IMR-90 (cell line): ENCODE measurements around the gene MED26.

Experiments
- CEBPB ChIP-seq: IDR thresholded peaks from 2 replicates; pipeline ENCODE4 v1.6.1; 2012; ENCODE audit warnings: low read depth, low read length, improper control_type of control experiment
- CHD1 ChIP-seq: IDR thresholded peaks from 2 replicates; pipeline ENCODE4 v1.6.1; 2012; ENCODE audit warnings: low read depth, low read length, improper control_type of control experiment
- CTCF ChIP-seq: conservative IDR thresholded peaks from 2 replicates; pipeline ENCODE4 v1.5.1; 2012; ENCODE audit warnings: mild to moderate bottlenecking, low read depth, low read length, improper control_type of control experiment
- FOS ChIP-seq: fragments of 150-350 bp; IDR thresholded peaks from 2 replicates; pipeline ENCODE4 v1.6.1; 2016; ENCODE audit warnings: low read depth, low read length
- MAFK ChIP-seq: IDR thresholded peaks from 2 replicates; pipeline ENCODE4 v1.6.1; 2012; ENCODE audit warnings: low read depth, low read length, improper control_type of control experiment
- MAZ ChIP-seq: IDR thresholded peaks from 2 replicates; pipeline ENCODE4 v1.6.1; 2012; ENCODE audit warnings: low read depth, mild to moderate bottlenecking, low read length, improper control_type of control experiment, moderate library complexity, borderline replicate concordance
- MXI1 ChIP-seq: IDR thresholded peaks from 2 replicates; pipeline ENCODE4 v1.6.1; 2012; ENCODE audit warnings: low read depth, mild to moderate bottlenecking, low read length, moderate library complexity, borderline replicate concordance
- POLR2A ChIP-seq: IDR thresholded peaks from 2 replicates; pipeline ENCODE4 v1.6.1; 2012; ENCODE audit warnings: mild to moderate bottlenecking, low read depth, low read length
- RAD21 ChIP-seq: IDR thresholded peaks from 2 replicates; pipeline ENCODE4 v1.6.1; 2012; ENCODE audit warnings: low read length, improper control_type of control experiment
- RCOR1 ChIP-seq: IDR thresholded peaks from 2 replicates; pipeline ENCODE4 v1.6.1; 2012; ENCODE audit warnings: mild to moderate bottlenecking, low read length, improper control_type of control experiment; ENCODE audit not compliant: insufficient replicate concordance
- RFX5 ChIP-seq: IDR thresholded peaks from 2 replicates; pipeline ENCODE4 v1.8.0; 2012; ENCODE audit warnings: low read depth, mild to moderate bottlenecking, low read length, moderate library complexity
- SMC3 ChIP-seq: fragments of 150-350 bp; IDR thresholded peaks from 2 replicates; pipeline ENCODE4 v1.6.1; 2016; ENCODE audit warnings: low read depth, mild to moderate bottlenecking, antibody characterized with exemption, low read length, moderate library complexity
- TF ChIP-seq, protein P1 (sequence below): fragments of 150-350 bp; IDR thresholded peaks from 2 replicates; pipeline ENCODE4 v1.6.1; 2017; ENCODE audit warnings: mild to moderate bottlenecking, antibody characterized with exemption, low read length, low read depth
- TF ChIP-seq, protein P2 (sequence below): fragments of 150-350 bp; IDR thresholded peaks from 2 replicates; pipeline ENCODE4 v1.6.1; 2016; ENCODE audit warnings: low read depth, mild to moderate bottlenecking, low read length, moderate library complexity, borderline replicate concordance

DNA sequence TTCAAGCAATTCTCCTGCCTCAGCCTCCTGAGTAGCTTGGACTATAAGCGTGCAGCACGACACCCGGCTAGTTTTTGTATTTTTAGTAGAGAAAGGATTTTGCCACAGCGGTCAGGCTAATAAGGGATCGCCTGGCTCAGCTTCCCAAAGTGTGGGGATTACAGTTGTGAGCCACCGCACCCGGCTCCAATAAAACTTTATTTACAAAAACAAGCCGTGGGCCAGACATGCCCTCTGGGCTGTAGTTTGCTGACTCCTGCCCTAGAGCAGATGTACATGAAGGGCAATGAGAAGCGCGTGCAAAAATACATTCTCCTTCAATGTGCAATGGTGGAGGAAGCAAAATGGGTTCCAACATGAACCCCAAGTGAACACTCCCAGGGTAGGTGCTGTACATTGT, 13.7 kb upstream of the MED26 start:
- TF ChIP-seq CTCF (no peak), RCOR1 (no peak), POLR2A (no peak), CEBPB (no peak), CHD1 (no peak), FOS (no peak), MAZ (no peak), RFX5 (no peak), MXI1 (no peak), SMC3 (no peak), RAD21 (no peak), MAFK (no peak)
- TF ChIP-seq, protein P1, sequence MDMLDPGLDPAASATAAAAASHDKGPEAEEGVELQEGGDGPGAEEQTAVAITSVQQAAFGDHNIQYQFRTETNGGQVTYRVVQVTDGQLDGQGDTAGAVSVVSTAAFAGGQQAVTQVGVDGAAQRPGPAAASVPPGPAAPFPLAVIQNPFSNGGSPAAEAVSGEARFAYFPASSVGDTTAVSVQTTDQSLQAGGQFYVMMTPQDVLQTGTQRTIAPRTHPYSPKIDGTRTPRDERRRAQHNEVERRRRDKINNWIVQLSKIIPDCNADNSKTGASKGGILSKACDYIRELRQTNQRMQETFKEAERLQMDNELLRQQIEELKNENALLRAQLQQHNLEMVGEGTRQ = no peak
- TF ChIP-seq, protein P2, sequence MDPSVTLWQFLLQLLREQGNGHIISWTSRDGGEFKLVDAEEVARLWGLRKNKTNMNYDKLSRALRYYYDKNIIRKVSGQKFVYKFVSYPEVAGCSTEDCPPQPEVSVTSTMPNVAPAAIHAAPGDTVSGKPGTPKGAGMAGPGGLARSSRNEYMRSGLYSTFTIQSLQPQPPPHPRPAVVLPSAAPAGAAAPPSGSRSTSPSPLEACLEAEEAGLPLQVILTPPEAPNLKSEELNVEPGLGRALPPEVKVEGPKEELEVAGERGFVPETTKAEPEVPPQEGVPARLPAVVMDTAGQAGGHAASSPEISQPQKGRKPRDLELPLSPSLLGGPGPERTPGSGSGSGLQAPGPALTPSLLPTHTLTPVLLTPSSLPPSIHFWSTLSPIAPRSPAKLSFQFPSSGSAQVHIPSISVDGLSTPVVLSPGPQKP = no peak
